Stomach (tissue), 9 donors: ENCODE measurements around the gene PARP11. TPM values are rescaled to one million over a fixed set of nuclear protein-coding genes. Genes with fewer than 3 reads are reported as not detected.

Experiments used
- DNase-seq, 2 donors: peaks; one replicate each; pipeline versions ENCODE4 v3.0.0 to v3.0.0-alpha.2; 2013 to 2019
- H3K27ac ChIP-seq, 5 donors: fragments of 200-600 bp in 4 of 5; sonication (generic) in 4 of 5; one replicate each; pipeline ENCODE4 v1.5.1; 2013 to 2019; ENCODE audit warnings: mild to moderate bottlenecking in 1 of 5, moderate library complexity in 1 of 5
- H3K27me3 ChIP-seq, 3 donors: fragments of 200-600 bp; sonication (generic); one replicate each; pipeline ENCODE4 v1.5.1; 2017 to 2019; ENCODE audit warnings: mixed run types in 1 of 3
- H3K36me3 ChIP-seq, 4 donors: fragments of 200-600 bp; sonication (generic); 1 replicate in 3 of 4; 2 replicates in 1 of 4; pipeline ENCODE4 v1.5.1; 2016 to 2019
- H3K4me1 ChIP-seq, 4 donors: fragments of 200-600 bp; sonication (generic); one replicate each; pipeline ENCODE4 v1.5.1; 2016 to 2019
- H3K4me3 ChIP-seq, 4 donors: fragments of 200-600 bp; sonication (generic) in 3 of 4; one replicate each; pipeline ENCODE4 v1.5.1; 2016 to 2019; ENCODE audit warnings: mild to moderate bottlenecking in 1 of 4
- H3K9me3 ChIP-seq, 4 donors: fragments of 200-600 bp; sonication (generic); one replicate each; pipeline ENCODE4 v1.5.1; 2016 to 2019
- CTCF ChIP-seq, 7 experiments: fragments of 450-650 bp in 4 of 7; fragments of 200-600 bp in 3 of 7; sonication (generic) in 3 of 7; IDR thresholded peaks; one replicate each; pipeline ENCODE4 v1.5.1; 2016 to 2019; ENCODE audit warnings: antibody characterized with exemption in 7 of 7, control low read depth in 2 of 7, mild to moderate bottlenecking in 1 of 7
- EP300 ChIP-seq: sonication (generic); formaldehyde crosslinking; IDR thresholded peaks from one replicate; pipeline ENCODE4 v1.6.1; 2017; ENCODE audit warnings: antibody characterized with exemption
- POLR2A ChIP-seq, 4 donors: fragments of 450-650 bp; IDR thresholded peaks; one replicate each; pipeline ENCODE4 v1.6.1; 2016; ENCODE audit warnings: antibody characterized with exemption in 4 of 4, control low read depth in 2 of 4, mild to moderate bottlenecking in 1 of 4, moderate library complexity in 1 of 4
- POLR2AphosphoS5 ChIP-seq, 3 donors: sonication (generic); formaldehyde crosslinking; IDR thresholded peaks; one replicate each; pipeline ENCODE4 v1.6.1; 2016; ENCODE audit warnings: antibody characterized with exemption in 3 of 3
- WGBS, 5 donors: extraction: QIAGEN DNeasy Blood & Tissue Kit in 3 of 5; methylation state at CpG; one replicate each; pipeline versions ENCODE4 v1.1.5 to v1.1.7; 2013 to 2018; 5-methylcytosine and 5-hydroxymethylcytosine counted together
- intact Hi-C: fragments of 100-400 bp; cut with DNase I; formaldehyde crosslinking; loops from one replicate; pipeline ENCODE4 v1.15.1; 2023; ENCODE audit warnings: low total_unique reads
- polyA plus RNA-seq, 3 donors: library from polyadenylated mRNA; stranded (reverse); fragments of 200-250 nt; gene quantifications; one replicate each; pipeline ENCODE4 v1.2.3, GENCODE V29; 2013
- total RNA-seq, 5 donors: library from RNA; depleted of rRNA; stranded (reverse); fragments of >200 nt; gene quantifications; one replicate each; pipeline versions ENCODE4 v1.1.0 to v1.2.3, GENCODE V29; 2014 to 2016
- donor health status: healthy with polysubstance abuse.
- donor health status: Bipolar disorder and iron deficiency.
- donor health status: healthy.

Gene PARP11
- total and polyA plus RNA-seq, 8 donors, result 1.4 to 8.1 (median 3.7) TPM

- intact Hi-C loops, result no loop called here
- WGBS, 5 donors, result 57 to 76% (median 72%) methylated on average over 3 of the region's 3 CpGs
- TF ChIP-seq POLR2AphosphoS5 (IDR thresholded peaks at IDR 0.05), result no peak
- no peak for TF ChIP-seq CTCF (IDR thresholded peaks at IDR 0.05)
- no peak for TF ChIP-seq POLR2A (IDR thresholded peaks at IDR 0.05)
- TF ChIP-seq EP300, result no peak
- Histone ChIP-seq H3K4me3 (no peak overlapping the region), H3K36me3 (no peaks in the 10 kb centered on the region), H3K9me3 (no peaks in the 10 kb centered on the region), H3K4me1 (no peaks in the 10 kb centered on the region), H3K27ac (no peak overlapping the region), H3K27me3 (peaks cover 0 to 14% (median 0%) of the 10 kb centered on the region in 3 donors)
- no peak for DNase-seq
These were observed 25.6 kb upstream of the PARP11 start for GRCh38 chr12:3898756-3899155.

DNA sequence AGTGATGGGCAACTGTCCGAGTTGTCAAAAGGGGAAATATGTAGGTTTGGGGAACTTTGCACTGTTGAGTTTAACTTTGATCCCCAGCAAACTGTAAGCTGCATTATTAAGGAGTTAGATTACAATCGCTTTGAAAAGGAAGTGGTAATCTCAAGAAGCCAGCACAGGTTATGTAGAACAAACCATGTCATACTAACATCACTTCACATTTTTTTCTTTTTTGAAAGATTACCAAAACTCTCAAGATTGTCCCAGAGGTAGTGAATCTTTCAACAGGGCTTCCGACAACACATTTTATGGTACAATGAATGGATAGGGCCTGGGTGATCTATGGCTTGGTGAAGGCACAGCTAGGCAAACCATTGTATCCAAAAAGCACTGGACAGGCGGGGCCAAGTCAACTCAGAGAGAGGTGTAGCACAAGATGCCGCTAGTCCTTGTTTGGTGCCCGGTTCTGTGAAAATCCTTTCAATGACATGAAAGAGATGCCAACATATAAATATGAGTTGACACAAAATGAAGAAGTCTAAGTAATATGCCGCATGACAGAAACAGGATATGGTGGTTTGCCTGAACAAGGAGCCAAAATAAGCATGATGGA, 24.3 kb upstream of the PARP11 start:
- Histone ChIP-seq H3K27ac (peak overlapping the region in 4 of 5 donors; percentile 38 to 51 (median 48)), H3K27me3 (peaks cover 0 to 11% (median 0%) of the 10 kb centered on the region in 3 donors), H3K9me3 (no peaks in the 10 kb centered on the region), H3K4me3 (no peak overlapping the region), H3K4me1 (no peaks in the 10 kb centered on the region), H3K36me3 (no peaks in the 10 kb centered on the region)
- 62 to 78% (median 77%) methylated on average over 7 of the region's 7 CpGs for WGBS, 5 donors
- TF ChIP-seq POLR2A (IDR thresholded peaks at IDR 0.05) (no peak), EP300 (no peak), CTCF (IDR thresholded peaks at IDR 0.05) (no peak), POLR2AphosphoS5 (IDR thresholded peaks at IDR 0.05) (no peak)
- no peak for DNase-seq
- intact Hi-C loops, result no loop called here

DNA sequence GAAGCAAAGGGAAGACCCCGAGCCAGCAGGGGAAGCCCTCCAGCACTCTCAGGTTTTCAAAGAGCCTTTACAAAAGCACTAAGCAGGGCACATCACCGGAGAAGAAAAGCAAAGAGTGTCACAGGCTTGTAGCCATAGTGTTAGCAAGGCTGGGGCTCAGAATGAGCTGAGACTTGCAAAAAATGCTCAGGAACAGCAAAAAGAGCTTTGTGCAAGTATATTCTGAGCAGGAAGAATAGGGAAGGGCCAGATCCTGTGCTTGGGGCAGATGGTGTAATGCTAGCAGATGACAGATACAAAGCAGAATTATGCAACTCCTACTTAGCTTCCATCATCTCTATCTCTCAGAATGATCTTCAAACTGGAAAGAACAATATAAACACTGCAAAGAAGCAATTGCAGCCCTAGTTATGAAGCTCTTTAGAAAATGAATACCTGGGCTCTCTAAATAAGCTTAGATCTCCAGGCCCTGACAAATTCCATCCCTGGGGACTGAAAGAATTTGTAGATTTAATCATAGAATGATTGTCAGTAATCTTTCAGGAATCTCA, 23.7 kb upstream of the PARP11 start:
- Histone ChIP-seq H3K27ac (peak overlapping the region in 3 of 5 donors; percentile 9 to 51 (median 47)), H3K4me1 (no peaks in the 10 kb centered on the region), H3K9me3 (no peaks in the 10 kb centered on the region), H3K36me3 (no peaks in the 10 kb centered on the region), H3K4me3 (no peak overlapping the region), H3K27me3 (peaks cover 0 to 11% (median 0%) of the 10 kb centered on the region in 3 donors)
- no peak for TF ChIP-seq EP300
- TF ChIP-seq POLR2AphosphoS5 (IDR thresholded peaks at IDR 0.05), result no peak
- TF ChIP-seq CTCF (IDR thresholded peaks at IDR 0.05), result no peak
- no peak for TF ChIP-seq POLR2A (IDR thresholded peaks at IDR 0.05)
- peak in 1 of 2 donors; percentile 23 for DNase-seq
- intact Hi-C loops, result no loop called here
- WGBS, 5 donors, result 35 to 58% (median 53%) methylated on average over 2 of the region's 2 CpGs

DNA sequence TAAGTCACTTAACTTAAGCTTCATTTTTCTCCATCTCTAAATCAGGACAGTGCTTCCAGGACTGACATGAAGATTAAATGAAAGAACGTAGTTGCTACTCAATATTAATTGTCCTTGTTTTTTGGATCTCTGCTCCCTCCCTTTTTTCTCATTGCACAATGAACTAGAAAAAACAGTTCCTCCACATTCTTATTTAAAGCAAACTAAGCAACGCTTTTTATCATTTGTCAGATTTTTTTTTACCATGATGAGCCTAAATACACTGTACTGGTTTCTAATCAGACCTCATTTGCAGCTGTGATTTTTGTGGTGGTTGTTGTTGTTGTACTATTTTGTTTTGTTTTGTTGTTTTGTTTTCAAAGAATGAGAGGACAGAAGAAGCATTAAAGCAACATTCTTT, 23.2 kb upstream of the PARP11 start:
- no peak for DNase-seq
- TF ChIP-seq POLR2AphosphoS5 (IDR thresholded peaks at IDR 0.05), result no peak
- no peak for TF ChIP-seq CTCF (IDR thresholded peaks at IDR 0.05)
- no peak for TF ChIP-seq EP300
- TF ChIP-seq POLR2A (IDR thresholded peaks at IDR 0.05), result no peak
- peaks cover 0 to 11% (median 0%) of the 10 kb centered on the region in 3 donors for H3K27me3 ChIP-seq
- no peaks in the 10 kb centered on the region for H3K4me1 ChIP-seq
- no peaks in the 10 kb centered on the region for H3K9me3 ChIP-seq
- 53 to 67% (median 63%) methylated on average over 2 of the region's 2 CpGs for WGBS, 5 donors
- no peaks in the 10 kb centered on the region for H3K36me3 ChIP-seq
- peak overlapping the region in 2 of 5 donors; percentile 9 to 51 for H3K27ac ChIP-seq
- intact Hi-C loops, result no loop called here
- H3K4me3 ChIP-seq, result no peak overlapping the region
